ENCODE measurements around the gene ZNF419. TPM values are rescaled to one million over a fixed set of nuclear protein-coding genes. Genes with fewer than 3 reads are reported as not detected.
"Not testable (repeated sequence)": the region's sequence is repeated elsewhere in the genome, so short reads cannot be mapped to it uniquely, and the experiment has no call there.

The ZNF419 gene
- total and polyA plus RNA-seq, 10 donors: 5.9 to 20.4 (median 13.8) TPM

GRCh38 chr19:57499680-57500395 lies 12.3 kb downstream of the ZNF419 start, which contains the start of gene ZNF773:
Gene ZNF773 (plus strand): TSS chr19:57499938. CDS start chr19:57500081, 143 bp downstream.
- peak; percentile 97 for DNase-seq
- H3K27me3 ChIP-seq (replicated peaks in 1 of 7); intact Hi-C loops (cut with DNase I; ENCODE audit: low total_unique reads): not testable (repeated sequence)
- H3K4me3 ChIP-seq: peak within 1 kb of the TSS; percentile 61 to 91 (median 66)
- WGBS, 5 donors: 0 to 1% (median 0%) methylated on average over 43 to 61 of the region's 69 CpGs
- H3K9me3 ChIP-seq: peaks cover 0 to 82% (median 59%) of the 10 kb centered on the region in 8 donors
- peak in 2 of 3 donors; percentile 26 to 43 for TF ChIP-seq POLR2A (IDR thresholded peaks at IDR 0.05)
- peak; percentile 96 for TF ChIP-seq POLR2AphosphoS5 (IDR thresholded peaks at IDR 0.05)
- H3K27ac ChIP-seq: peak within 1 kb of the TSS; percentile 84 to 94 (median 93)
- H3K4me1 ChIP-seq: peaks cover 7 to 25% (median 10%) of the 10 kb centered on the region in 6 donors
- peaks cover 0 to 42% (median 11%) of the 10 kb centered on the region in 6 donors for H3K36me3 ChIP-seq

GRCh38 chr19:57500400-57500799 lies 12.8 kb downstream of the ZNF419 start:
- 6 to 19% (median 8%) methylated on average over 1 to 2 of the region's 4 CpGs for WGBS, 5 donors
- H3K4me1 ChIP-seq: peaks cover 7 to 25% (median 10%) of the 10 kb centered on the region in 6 donors
- DNase-seq; H3K27me3 ChIP-seq (replicated peaks in 1 of 7); intact Hi-C loops (cut with DNase I; ENCODE audit: low total_unique reads): not testable (repeated sequence)
- H3K27ac ChIP-seq: peak overlapping the region in 2 of 8 donors; percentile 92 to 93
- H3K4me3 ChIP-seq: peak overlapping the region in 7 of 8 donors; percentile 7 to 91 (median 62)
- H3K36me3 ChIP-seq: peaks cover 0 to 42% (median 17%) of the 10 kb centered on the region in 6 donors
- H3K9me3 ChIP-seq: peaks cover 0 to 81% (median 56%) of the 10 kb centered on the region in 8 donors

GRCh38 chr19:57506163-57506562 lies 18.6 kb downstream of the ZNF419 start:
- WGBS, 5 donors: 68 to 96% (median 95%) methylated on average over 4 of the region's 4 CpGs
- H3K27me3 ChIP-seq (replicated peaks in 1 of 7): no peaks in the 10 kb centered on the region
- no peak overlapping the region for H3K4me3 ChIP-seq
- TF ChIP-seq POLR2A (IDR thresholded peaks at IDR 0.05) (no peak), CTCF (IDR thresholded peaks at IDR 0.05 in 8 of 11, conservative IDR thresholded peaks at IDR 0.05 in 3 of 11) (no peak), POLR2AphosphoS5 (IDR thresholded peaks at IDR 0.05) (no peak)
- peaks cover 10 to 86% (median 46%) of the 10 kb centered on the region in 6 donors for H3K36me3 ChIP-seq
- intact Hi-C loops (cut with DNase I; ENCODE audit: low total_unique reads): no loop called here
- peaks cover 0 to 17% (median 2%) of the 10 kb centered on the region in 6 donors for H3K4me1 ChIP-seq
- no peak for DNase-seq
- H3K27ac ChIP-seq: no peak overlapping the region
- peaks cover 0 to 96% (median 90%) of the 10 kb centered on the region in 8 donors for H3K9me3 ChIP-seq

- H3K4me1 ChIP-seq: no peaks in the 10 kb centered on the region
- no peak for TF ChIP-seq POLR2A (IDR thresholded peaks at IDR 0.05)
- H3K4me3 ChIP-seq: no peak overlapping the region
- DNase-seq: no peak
- intact Hi-C loops (cut with DNase I; ENCODE audit: low total_unique reads): no loop called here
- no peak overlapping the region for H3K27ac ChIP-seq
- H3K36me3 ChIP-seq: peaks cover 8 to 83% (median 44%) of the 10 kb centered on the region in 6 donors
- H3K27me3 ChIP-seq (replicated peaks in 1 of 7): no peaks in the 10 kb centered on the region
- H3K9me3 ChIP-seq: peaks cover 13 to 100% (median 100%) of the 10 kb centered on the region in 8 donors
These were observed 23.9 kb downstream of the ZNF419 start for GRCh38 chr19:57511484-57511883.

GRCh38 chr19:57512845-57513244 lies 25.3 kb downstream of the ZNF419 start:
- Histone ChIP-seq H3K9me3 (peaks cover 13 to 100% (median 99%) of the 10 kb centered on the region in 8 donors), H3K4me3 (no peak overlapping the region), H3K27ac (no peak overlapping the region), H3K4me1 (no peaks in the 10 kb centered on the region), H3K27me3 (replicated peaks in 1 of 7) (no peaks in the 10 kb centered on the region), H3K36me3 (peaks cover 0 to 79% (median 40%) of the 10 kb centered on the region in 6 donors)
- intact Hi-C loops (cut with DNase I; ENCODE audit: low total_unique reads): no loop called here
- no peak for TF ChIP-seq CTCF (IDR thresholded peaks at IDR 0.05 in 8 of 11, conservative IDR thresholded peaks at IDR 0.05 in 3 of 11)
- TF ChIP-seq POLR2A (IDR thresholded peaks at IDR 0.05): no peak
- TF ChIP-seq POLR2AphosphoS5 (IDR thresholded peaks at IDR 0.05): no peak
- DNase-seq: no peak
- WGBS, 5 donors: 95 to 100% (median 97%) methylated on average over 6 of the region's 6 CpGs
